Activated CD8-positive, alpha-beta T cell treated with anti-CD3 and anti-CD28 coated beads, Interleukin-2, amount 10 ng/mL, durations not matched to agents 7 days and 5 days (primary cell): ENCODE measurements around the gene ZNF223. TPM values are rescaled to one million over a fixed set of nuclear protein-coding genes. Genes with fewer than 3 reads are reported as not detected.

Experiments used
- ATAC-seq: fragments of 150-1000 bp; cut with Tn5 transposase; one replicate; pipeline ENCODE4 v1.10.0; 2021; ENCODE audit warnings: moderate library complexity
- CTCF ChIA-PET: fragments of 350-600 bp; sonication (Branson Sonifier 250); formaldehyde crosslinking; loops from one replicate; lab custom pipeline; 2021; ENCODE audit warnings: antibody characterized with exemption; lab: Charles Lee
- POLR2A ChIA-PET: fragments of 350-600 bp; sonication (Branson Sonifier 250); formaldehyde crosslinking; loops from one replicate; lab custom pipeline; 2021; ENCODE audit warnings: antibody characterized with exemption; lab: Charles Lee
- DNase-seq: peaks from one replicate; pipeline ENCODE4 v3.0.0-alpha.2; 2020
- H3K27ac Mint-ChIP-seq: one replicate; pipeline ENCODE4 v1.8.0; 2021; ENCODE audit warnings: mild to moderate bottlenecking, mixed read lengths
- H3K27me3 Mint-ChIP-seq: one replicate; pipeline ENCODE4 v1.8.0; 2021; ENCODE audit warnings: low read depth, mixed read lengths
- H3K36me3 Mint-ChIP-seq: one replicate; pipeline ENCODE4 v1.8.0; 2021; ENCODE audit warnings: low read depth, mixed read lengths
- H3K4me1 Mint-ChIP-seq: one replicate; pipeline ENCODE4 v1.8.0; 2021; ENCODE audit warnings: low read depth, mixed read lengths
- H3K4me3 Mint-ChIP-seq: one replicate; pipeline ENCODE4 v1.8.0; 2021; ENCODE audit warnings: mild to moderate bottlenecking, mixed read lengths
- H3K9me3 Mint-ChIP-seq: one replicate; pipeline ENCODE4 v1.8.0; 2022; ENCODE audit warnings: mixed read lengths; ENCODE audit not compliant: insufficient read depth
- total RNA-seq, 2 experiments: library from RNA; stranded (reverse); gene quantifications; one replicate each; pipeline ENCODE4 v1.2.3, GENCODE V29; 2021

ZNF223 gene
- total RNA-seq, 2 experiments from 2014 or later, result not detected

DNA sequence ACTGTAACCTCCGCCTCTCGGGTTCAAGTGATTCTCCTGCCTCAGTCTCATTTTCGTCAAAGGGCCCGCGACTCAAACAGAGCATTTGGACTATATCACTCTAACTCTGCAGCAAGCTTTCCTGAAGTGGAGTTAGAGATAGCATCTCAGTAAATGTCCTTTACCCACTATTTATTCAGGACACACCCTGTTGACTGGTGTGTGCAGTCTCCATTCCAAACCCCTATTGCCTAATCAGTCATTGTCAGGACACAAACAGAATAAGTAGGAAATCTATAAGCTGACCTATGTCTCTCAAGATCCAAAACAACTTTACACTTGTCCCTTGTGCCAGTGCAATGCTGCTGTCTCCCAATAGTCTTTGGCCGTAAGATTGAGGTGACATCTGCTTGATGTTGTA, 25.2 kb upstream of the ZNF223 start:
- peaks cover 17% of the 10 kb centered on the region for H3K4me1 Mint-ChIP-seq
- H3K27ac Mint-ChIP-seq, result no peak overlapping the region
- H3K36me3 Mint-ChIP-seq, result peaks cover 64% of the 10 kb centered on the region
- no peak for DNase-seq
- H3K4me3 Mint-ChIP-seq, result no peak overlapping the region
- peaks cover 2% of the 10 kb centered on the region for H3K27me3 Mint-ChIP-seq
- no peak for ATAC-seq
- POLR2A ChIA-PET, result interaction anchor here (0.7 kb wide), 1 partner anchor 32 kb away, joined by 3 read pairs; no protein-coding TSS in a partner anchor
- CTCF ChIA-PET, result no interaction called here
- peaks cover 26% of the 10 kb centered on the region for H3K9me3 Mint-ChIP-seq

DNA sequence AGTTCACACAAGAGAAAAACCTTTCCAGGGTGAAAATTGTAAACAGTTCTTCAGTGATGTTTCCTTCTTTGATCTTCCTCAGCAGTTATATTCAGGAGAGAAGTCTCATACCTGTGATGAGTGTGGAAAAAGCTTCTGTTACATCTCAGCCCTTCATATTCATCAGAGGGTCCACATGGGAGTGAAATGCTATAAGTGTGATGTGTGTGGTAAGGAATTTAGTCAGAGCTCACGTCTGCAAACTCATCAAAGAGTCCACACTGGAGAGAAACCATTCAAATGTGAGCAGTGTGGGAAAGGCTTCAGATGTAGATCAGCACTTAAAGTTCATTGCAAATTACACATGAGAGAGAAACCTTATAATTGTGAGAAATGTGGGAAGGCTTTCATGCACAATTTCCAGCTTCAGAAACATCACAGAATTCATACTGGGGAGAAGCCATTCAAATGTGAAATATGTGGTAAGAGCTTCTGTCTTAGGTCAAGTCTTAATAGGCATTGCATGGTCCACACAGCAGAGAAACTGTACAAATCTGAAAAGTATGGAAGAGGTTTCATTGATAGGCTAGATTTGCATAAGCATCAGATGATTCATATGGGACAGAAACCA, 19.7 kb upstream of the ZNF223 start:
- CTCF ChIA-PET, result no interaction called here
- no peaks in the 10 kb centered on the region for H3K4me1 Mint-ChIP-seq
- DNase-seq, result no peak
- peaks cover 57% of the 10 kb centered on the region for H3K36me3 Mint-ChIP-seq
- no peaks in the 10 kb centered on the region for H3K27me3 Mint-ChIP-seq
- no peak for ATAC-seq
- H3K9me3 Mint-ChIP-seq, result peaks cover 51% of the 10 kb centered on the region
- no peak overlapping the region for H3K4me3 Mint-ChIP-seq
- POLR2A ChIA-PET, result no interaction called here
- no peak overlapping the region for H3K27ac Mint-ChIP-seq

DNA sequence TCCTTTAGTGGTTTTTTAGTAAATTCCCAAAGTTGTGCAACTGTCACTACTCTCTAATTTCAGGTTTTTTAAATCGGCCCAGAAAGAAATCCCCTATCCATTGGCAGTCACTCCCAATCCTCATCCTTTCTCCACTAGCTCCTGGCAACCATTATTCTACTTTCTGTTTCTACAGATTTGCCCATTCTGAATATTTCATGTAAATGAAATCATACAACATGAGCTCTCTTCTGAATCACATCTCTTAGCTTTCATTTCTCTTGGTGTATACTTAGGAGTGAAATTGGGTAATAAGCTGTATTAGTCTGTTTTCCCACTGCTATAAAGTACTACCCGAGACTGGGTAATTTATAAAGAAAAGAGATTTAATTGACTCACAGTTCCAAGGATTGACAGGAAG, 9.7 kb upstream of the ZNF223 start:
- Mint-ChIP-seq H3K4me3 (no peak overlapping the region), H3K27me3 (peaks cover 5% of the 10 kb centered on the region), H3K27ac (no peak overlapping the region), H3K4me1 (no peaks in the 10 kb centered on the region), H3K9me3 (peaks cover 19% of the 10 kb centered on the region), H3K36me3 (no peaks in the 10 kb centered on the region)
- ATAC-seq (no peak), DNase-seq (no peak)
- ChIA-PET POLR2A (no interaction called here), CTCF (no interaction called here)

DNA sequence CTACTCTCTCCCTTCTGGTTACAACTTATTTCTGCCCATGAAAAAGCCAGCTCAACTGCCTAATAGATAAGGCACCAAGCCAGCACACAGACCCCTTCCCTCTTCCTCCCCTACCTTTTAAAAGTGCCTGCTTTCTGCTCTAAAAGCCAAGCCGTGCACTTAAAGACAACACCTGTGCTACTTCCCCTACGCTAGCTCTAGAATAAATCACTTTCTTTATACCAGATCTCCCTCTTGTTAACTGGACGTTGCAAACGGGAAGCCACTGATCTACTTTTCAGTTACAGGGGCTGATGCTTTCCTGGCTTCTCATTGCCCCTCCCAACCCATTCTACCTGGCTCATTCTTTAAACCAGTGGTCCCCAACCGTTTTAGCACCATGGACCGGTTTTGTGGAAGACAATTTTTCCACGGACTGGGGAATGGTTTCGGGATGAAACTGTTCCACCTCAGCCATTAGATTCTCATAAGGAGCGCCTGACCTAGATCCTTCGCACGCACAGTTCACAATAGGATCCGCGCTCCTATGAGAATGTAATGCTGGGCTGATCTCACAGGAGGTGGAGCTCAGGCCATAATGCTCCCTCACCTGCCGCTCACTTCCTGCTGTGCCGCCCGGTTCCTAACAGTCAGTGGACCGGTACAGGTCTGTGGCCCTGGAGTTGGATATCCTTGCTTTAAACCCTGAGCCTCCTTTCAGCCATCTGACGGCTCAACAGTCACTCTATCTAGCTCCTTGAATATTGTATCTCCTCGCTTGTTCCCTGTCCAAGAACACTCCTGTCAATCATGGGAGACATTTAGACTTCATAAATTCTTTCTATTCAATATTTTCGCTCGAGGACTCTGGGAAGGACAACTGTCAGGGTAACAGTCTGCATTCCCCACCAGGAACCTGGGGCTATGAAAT, 841 bp upstream of the ZNF223 start:
- POLR2A ChIA-PET, result no interaction called here
- CTCF ChIA-PET, result interaction anchor here (1.7 kb wide), 1 partner anchor 44 kb away, joined by 5 read pairs; no protein-coding TSS in a partner anchor
- Mint-ChIP-seq H3K36me3 (peaks cover 29% of the 10 kb centered on the region), H3K4me3 (peak overlapping the region; percentile 79), H3K4me1 (peaks cover 20% of the 10 kb centered on the region), H3K9me3 (peaks cover 16% of the 10 kb centered on the region), H3K27ac (no peak overlapping the region), H3K27me3 (no peaks in the 10 kb centered on the region)
- peak; percentile 64 for ATAC-seq
- no peak for DNase-seq

DNA sequence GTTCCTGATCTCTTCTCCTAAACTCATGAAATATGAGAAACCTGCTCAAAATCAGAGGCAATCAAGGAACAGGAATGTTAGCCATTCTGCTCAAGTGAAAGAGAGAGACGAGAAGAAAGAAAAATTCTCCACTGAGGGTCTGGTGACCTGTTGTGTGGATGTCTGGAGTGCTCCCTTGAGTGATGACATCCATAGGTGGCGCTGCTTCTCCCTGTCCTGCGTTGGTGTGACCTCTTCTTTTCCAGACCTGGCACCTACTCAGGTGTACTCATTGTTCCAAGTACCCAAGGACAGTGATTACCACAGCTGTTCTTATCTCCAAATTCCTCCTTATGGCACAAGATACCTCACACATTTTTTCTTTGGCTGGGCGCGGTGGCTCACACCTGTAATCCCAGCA, 4.0 kb downstream of the ZNF223 start:
- no peak for DNase-seq
- Mint-ChIP-seq H3K27me3 (no peaks in the 10 kb centered on the region), H3K9me3 (peaks cover 9% of the 10 kb centered on the region), H3K27ac (no peak overlapping the region), H3K36me3 (peaks cover 31% of the 10 kb centered on the region), H3K4me3 (no peak overlapping the region), H3K4me1 (peaks cover 20% of the 10 kb centered on the region)
- ATAC-seq, result no peak
- POLR2A ChIA-PET, result no interaction called here
- CTCF ChIA-PET, result no interaction called here

DNA sequence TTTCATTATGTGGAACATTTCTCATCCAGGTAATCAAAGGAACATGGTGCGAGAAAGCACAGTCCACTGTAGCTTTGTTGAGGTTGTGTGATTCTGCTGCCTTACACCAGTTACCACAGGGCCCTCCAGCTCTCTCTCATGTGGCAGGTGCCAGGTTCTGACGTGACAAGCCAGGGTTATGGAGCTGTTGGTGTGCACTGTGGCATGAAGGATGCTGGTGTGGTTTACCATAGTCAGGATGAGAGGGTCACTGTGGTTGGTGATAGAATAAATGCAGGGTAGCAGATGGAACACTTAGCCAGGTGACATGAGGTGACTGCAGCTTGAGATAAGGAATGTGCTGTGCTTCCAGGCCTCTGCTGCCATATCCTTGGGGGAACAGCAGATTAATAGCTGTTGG, 7.4 kb downstream of the ZNF223 start:
- Mint-ChIP-seq H3K4me1 (peaks cover 5% of the 10 kb centered on the region), H3K9me3 (peaks cover 11% of the 10 kb centered on the region), H3K4me3 (no peak overlapping the region), H3K36me3 (peaks cover 23% of the 10 kb centered on the region), H3K27me3 (no peaks in the 10 kb centered on the region), H3K27ac (no peak overlapping the region)
- DNase-seq (no peak), ATAC-seq (no peak)
- POLR2A ChIA-PET, result no interaction called here
- CTCF ChIA-PET, result no interaction called here

DNA sequence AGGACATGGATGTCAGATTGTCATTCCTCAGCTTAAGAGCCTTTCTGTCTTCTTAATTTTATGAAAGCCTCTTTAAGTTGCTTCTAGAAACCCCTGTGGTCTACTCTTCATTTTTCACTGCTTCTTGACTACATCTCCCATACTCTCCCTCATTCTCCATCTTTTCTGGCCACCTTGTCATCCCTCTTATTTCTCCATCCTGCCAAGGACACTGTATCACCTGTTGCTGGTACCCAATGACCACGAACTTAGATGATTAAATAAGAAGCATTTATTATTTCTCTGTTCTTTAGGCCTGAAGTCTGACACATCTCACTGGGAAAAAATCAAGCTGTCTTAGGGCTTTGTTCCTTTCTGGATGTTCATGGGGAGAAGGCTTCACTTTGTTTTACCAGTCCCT, 9.2 kb downstream of the ZNF223 start:
- ChIA-PET CTCF (no interaction called here), POLR2A (no interaction called here)
- no peak overlapping the region for H3K27ac Mint-ChIP-seq
- ATAC-seq (no peak), DNase-seq (no peak)
- H3K36me3 Mint-ChIP-seq, result peaks cover 18% of the 10 kb centered on the region
- peaks cover 5% of the 10 kb centered on the region for H3K4me1 Mint-ChIP-seq
- no peak overlapping the region for H3K4me3 Mint-ChIP-seq
- H3K27me3 Mint-ChIP-seq, result no peaks in the 10 kb centered on the region
- H3K9me3 Mint-ChIP-seq, result peaks cover 7% of the 10 kb centered on the region

DNA sequence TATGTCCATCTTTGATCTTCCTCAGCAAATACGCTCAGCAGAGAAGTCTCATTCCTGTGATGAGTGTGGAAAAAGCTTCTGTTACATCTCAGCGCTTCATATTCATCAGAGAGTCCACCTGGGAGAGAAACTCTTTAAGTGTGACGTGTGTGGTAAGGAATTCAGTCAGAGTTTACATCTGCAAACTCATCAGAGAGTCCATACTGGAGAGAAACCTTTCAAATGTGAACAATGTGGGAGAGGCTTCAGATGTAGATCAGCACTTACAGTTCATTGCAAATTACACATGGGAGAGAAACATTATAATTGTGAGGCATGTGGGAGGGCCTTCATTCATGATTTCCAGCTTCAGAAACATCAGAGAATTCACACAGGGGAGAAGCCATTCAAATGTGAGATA, 14.5 kb downstream of the ZNF223 start:
- POLR2A ChIA-PET, result no interaction called here

DNA sequence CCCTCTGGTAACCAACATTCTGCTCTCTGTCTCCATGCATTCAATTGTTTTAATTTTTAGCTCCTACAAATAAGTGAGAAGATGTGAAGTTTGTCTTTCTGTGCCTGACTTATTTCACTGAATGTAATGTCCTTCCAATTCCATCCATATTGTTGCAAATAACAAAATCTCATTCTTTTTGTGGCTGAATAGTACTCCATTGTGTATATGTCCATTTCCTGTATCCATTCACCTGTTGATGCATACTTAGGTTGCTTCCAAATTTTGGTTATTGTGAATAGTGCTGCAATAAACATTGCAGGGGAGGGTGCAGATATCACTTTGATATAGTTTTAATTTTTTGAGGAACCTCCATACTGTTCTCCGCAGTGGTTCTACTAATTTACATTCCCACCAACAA, 17.6 kb downstream of the ZNF223 start:
- no peak overlapping the region for H3K27ac Mint-ChIP-seq
- H3K4me1 Mint-ChIP-seq, result peaks cover 23% of the 10 kb centered on the region
- no peaks in the 10 kb centered on the region for H3K27me3 Mint-ChIP-seq
- DNase-seq, result no peak
- peaks cover 33% of the 10 kb centered on the region for H3K9me3 Mint-ChIP-seq
- H3K4me3 Mint-ChIP-seq, result no peak overlapping the region
- ChIA-PET POLR2A (no interaction called here), CTCF (no interaction called here)
- H3K36me3 Mint-ChIP-seq, result peaks cover 32% of the 10 kb centered on the region
- no peak for ATAC-seq

More for the DNA sequence above, 14.5 kb downstream of the ZNF223 start:
- peaks cover 4% of the 10 kb centered on the region for H3K4me1 Mint-ChIP-seq
- H3K27me3 Mint-ChIP-seq, result no peaks in the 10 kb centered on the region
- no peak overlapping the region for H3K27ac Mint-ChIP-seq
- DNase-seq (no peak), ATAC-seq (no peak)
- H3K4me3 Mint-ChIP-seq, result no peak overlapping the region
- peaks cover 37% of the 10 kb centered on the region for H3K9me3 Mint-ChIP-seq
- peaks cover 28% of the 10 kb centered on the region for H3K36me3 Mint-ChIP-seq
- CTCF ChIA-PET, result interaction anchor here (0.7 to 2.1 kb wide), 2 partner anchors 11 to 301 kb away, joined by 3 to 4 read pairs; no protein-coding TSS in a partner anchor

DNA sequence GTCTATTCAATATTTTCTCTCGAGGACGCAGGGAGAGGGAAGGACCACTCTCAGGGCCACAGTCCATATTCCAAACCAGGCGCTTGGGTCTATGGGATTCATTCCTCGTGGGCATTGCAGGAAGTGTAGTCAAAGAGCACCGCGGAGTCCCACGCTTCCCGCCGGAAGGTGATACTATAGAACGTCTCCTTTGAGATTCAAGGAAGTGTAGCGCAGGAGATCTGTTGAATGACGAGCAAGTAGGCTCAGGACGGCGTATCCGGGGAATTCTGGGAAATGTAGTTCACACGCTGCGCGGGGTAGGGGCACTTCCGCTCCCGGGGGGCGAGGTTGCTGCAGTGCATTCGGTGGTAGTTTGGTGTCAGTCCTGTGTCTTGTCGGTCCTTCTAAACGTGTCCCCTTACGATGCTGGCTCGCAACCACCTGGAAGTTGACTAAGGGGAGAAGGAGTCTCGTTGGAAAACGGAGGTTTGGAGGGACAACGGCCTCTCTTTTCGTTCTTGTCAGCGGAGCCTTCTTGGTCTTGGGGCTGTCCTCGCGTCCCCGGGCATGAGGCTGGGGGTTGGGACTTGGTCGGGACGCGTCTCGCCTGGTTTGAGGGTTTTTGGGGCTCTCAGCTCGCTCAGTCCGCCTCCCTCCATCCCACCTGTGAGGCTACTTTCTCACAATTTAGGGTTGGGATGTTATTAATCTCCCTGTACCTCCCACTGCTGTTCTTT, 20.1 kb downstream of the ZNF223 start, which contains the start of gene ZNF284:
TSS of gene ZNF284 (plus strand) at position 336 of the 719 bp plus-strand sequence. CDS start 4,231 bp downstream, outside the sequence.
- POLR2A ChIA-PET, result interaction anchor here (0.6 to 1.2 kb wide), 4 partner anchors 15 to 121 kb away, joined by 3 to 4 read pairs (median 4); partner anchors contain the start of genes ZNF221 and ZNF224
- CTCF ChIA-PET, result interaction anchor here (1.0 to 1.1 kb wide), 2 partner anchors 23 kb away, joined by 3 to 8 read pairs; no protein-coding TSS in a partner anchor
- H3K27me3 Mint-ChIP-seq, result no peaks in the 10 kb centered on the region

More for the DNA sequence above, 20.1 kb downstream of the ZNF223 start, which contains the start of gene ZNF284:
- Mint-ChIP-seq H3K27ac (peak within 1 kb of the TSS; percentile 77), H3K9me3 (peaks cover 27% of the 10 kb centered on the region), H3K4me3 (peak within 1 kb of the TSS; percentile 78), H3K36me3 (peaks cover 23% of the 10 kb centered on the region), H3K4me1 (peaks cover 23% of the 10 kb centered on the region)
- ATAC-seq (peak; percentile 99), DNase-seq (peak; percentile 88)
